Uterine smooth muscle cell (primary cell): ENCODE data around the gene INPP5K. TPM values are rescaled to one million over a fixed set of nuclear protein-coding genes. Genes with fewer than 3 reads are reported as not detected.

ENCODE experiments used
- total RNA-seq: library from RNA; depleted of rRNA; stranded (reverse); fragments of >200 nt; gene quantifications from 2 replicates; pipeline ENCODE4 v1.2.3, GENCODE V29; 2014

The INPP5K gene
- 19.5 and 22.2 TPM in 2 replicates for total RNA-seq

GRCh38 chr17:1516388-1517161 lies at the start of gene INPP5K:
Gene INPP5K, minus strand, starts transcription at chr17:1516612. Its CDS starts 113 bp downstream, at chr17:1516499.

GRCh38 chr17:1492249-1493206 lies 23.9 kb downstream of the INPP5K start, which contains the start of gene MYO1C:
Gene MYO1C, minus strand, starts transcription at chr17:1492686. Its CDS starts 199 bp downstream, at chr17:1492487.

GRCh38 chr17:1455797-1456599 lies 60.4 kb downstream of the INPP5K start, which contains the start of gene CRK:
Gene CRK, minus strand, starts transcription at chr17:1456232. Its CDS starts 115 bp downstream, at chr17:1456117.

Other genes with a start within 250 kb of the INPP5K start
- not detected in 2 replicates for gene BHLHA9, start 246.2 kb downstream of the INPP5K start, total RNA-seq
- gene TRARG1, start 236.9 kb downstream of the INPP5K start, total RNA-seq = not detected in 2 replicates
- 557 and 941 TPM in 2 replicates for gene YWHAE, start 116.4 kb downstream of the INPP5K start, total RNA-seq
- gene CRK, start 60.4 kb downstream of the INPP5K start, total RNA-seq = 117 and 118 TPM in 2 replicates
- 189 and 222 TPM in 2 replicates for gene MYO1C, start 23.9 kb downstream of the INPP5K start, total RNA-seq
- gene PITPNA, start 46.2 kb upstream of the INPP5K start, total RNA-seq = 18.4 and 19.4 TPM in 2 replicates
- gene SLC43A2, start 112.2 kb upstream of the INPP5K start, total RNA-seq = 2.1 and 2.9 TPM in 2 replicates
- 0.25 and 0.44 TPM in 2 replicates for gene SCARF1, start 129.1 kb upstream of the INPP5K start, total RNA-seq
- 5.2 and 5.6 TPM in 2 replicates for gene RILP, start 133.3 kb upstream of the INPP5K start, total RNA-seq
- gene PRPF8, start 168.3 kb upstream of the INPP5K start, total RNA-seq = 112 and 125 TPM in 2 replicates
- gene TLCD2, start 193.8 kb upstream of the INPP5K start, total RNA-seq = 2.3 and 4.6 TPM in 2 replicates
- 27.9 and 33.6 TPM in 2 replicates for gene WDR81, start 208.1 kb upstream of the INPP5K start, total RNA-seq
- under 0.01 TPM in 1 of 2 replicates, not detected in the other for gene SERPINF2, start 226.3 kb upstream of the INPP5K start, total RNA-seq
- 36.1 and 86.2 TPM in 2 replicates for gene SERPINF1, start 245.4 kb upstream of the INPP5K start, total RNA-seq